Measurements from ENCODE around the gene TSPAN9.

TSPAN9 gene

DNA sequence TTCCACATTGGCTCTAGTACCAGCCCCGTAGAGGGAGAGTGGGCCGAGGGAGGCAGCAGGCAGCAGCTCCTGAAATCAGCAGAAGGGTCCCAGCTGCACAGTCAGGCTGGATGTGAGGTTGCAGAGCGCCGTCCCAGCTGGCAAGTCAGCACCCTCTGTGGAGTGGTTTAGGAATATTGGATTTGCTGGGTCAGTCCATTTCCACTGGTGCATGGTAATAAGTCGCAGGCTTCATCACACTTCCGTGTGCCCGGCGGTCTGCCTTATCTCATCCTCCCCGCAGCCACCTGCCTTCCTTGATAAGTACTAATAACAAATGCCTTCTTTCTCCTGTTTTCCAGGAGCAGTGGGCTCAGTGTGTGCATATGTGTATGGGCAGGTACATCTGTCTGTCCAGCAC is 112.9 kb downstream of the TSPAN9 start:
- H3K27ac ChIP-seq (ENCODE audit: low read depth, low read length): no peak overlapping the region
- H3K79me2 ChIP-seq (ENCODE audit: insufficient read depth, low read length): no peaks in the 10 kb centered on the region
- TF ChIP-seq EZH2phosphoT487 (conservative IDR thresholded peaks at IDR 0.05; ENCODE audit: low read length): no peak
- TF ChIP-seq, protein P1, sequence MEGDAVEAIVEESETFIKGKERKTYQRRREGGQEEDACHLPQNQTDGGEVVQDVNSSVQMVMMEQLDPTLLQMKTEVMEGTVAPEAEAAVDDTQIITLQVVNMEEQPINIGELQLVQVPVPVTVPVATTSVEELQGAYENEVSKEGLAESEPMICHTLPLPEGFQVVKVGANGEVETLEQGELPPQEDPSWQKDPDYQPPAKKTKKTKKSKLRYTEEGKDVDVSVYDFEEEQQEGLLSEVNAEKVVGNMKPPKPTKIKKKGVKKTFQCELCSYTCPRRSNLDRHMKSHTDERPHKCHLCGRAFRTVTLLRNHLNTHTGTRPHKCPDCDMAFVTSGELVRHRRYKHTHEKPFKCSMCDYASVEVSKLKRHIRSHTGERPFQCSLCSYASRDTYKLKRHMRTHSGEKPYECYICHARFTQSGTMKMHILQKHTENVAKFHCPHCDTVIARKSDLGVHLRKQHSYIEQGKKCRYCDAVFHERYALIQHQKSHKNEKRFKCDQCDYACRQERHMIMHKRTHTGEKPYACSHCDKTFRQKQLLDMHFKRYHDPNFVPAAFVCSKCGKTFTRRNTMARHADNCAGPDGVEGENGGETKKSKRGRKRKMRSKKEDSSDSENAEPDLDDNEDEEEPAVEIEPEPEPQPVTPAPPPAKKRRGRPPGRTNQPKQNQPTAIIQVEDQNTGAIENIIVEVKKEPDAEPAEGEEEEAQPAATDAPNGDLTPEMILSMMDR (IDR thresholded peaks at IDR 0.05; ENCODE audit: insufficient read depth, low read length, poor library complexity, severe bottlenecking): no peak
- no peaks in the 10 kb centered on the region for H3K27me3 ChIP-seq (ENCODE audit: low read length)
- H3K9me2 ChIP-seq (replicated peaks; ENCODE audit: insufficient read depth, low read length): no peaks in the 10 kb centered on the region
- H3K36me3 ChIP-seq (ENCODE audit: low read length): no peaks in the 10 kb centered on the region
- no peak overlapping the region for H3K4me2 ChIP-seq (ENCODE audit: low read depth, low read length, poor library complexity, severe bottlenecking)
- H3K9me3 ChIP-seq (ENCODE audit: insufficient read depth, low read length): no peaks in the 10 kb centered on the region
- H2AFZ ChIP-seq (ENCODE audit: low read depth, low read length, severe bottlenecking): no peak overlapping the region
- no peak overlapping the region for H3K9ac ChIP-seq (ENCODE audit: low read length)
- H4K20me1 ChIP-seq (ENCODE audit: low read depth, low read length): no peaks in the 10 kb centered on the region
- H3K4me3 ChIP-seq (ENCODE audit: insufficient read depth, low read length, poor library complexity, severe bottlenecking): no peak overlapping the region
- H3F3A ChIP-seq (ENCODE audit: insufficient read depth): no peaks in the 10 kb centered on the region

DNA sequence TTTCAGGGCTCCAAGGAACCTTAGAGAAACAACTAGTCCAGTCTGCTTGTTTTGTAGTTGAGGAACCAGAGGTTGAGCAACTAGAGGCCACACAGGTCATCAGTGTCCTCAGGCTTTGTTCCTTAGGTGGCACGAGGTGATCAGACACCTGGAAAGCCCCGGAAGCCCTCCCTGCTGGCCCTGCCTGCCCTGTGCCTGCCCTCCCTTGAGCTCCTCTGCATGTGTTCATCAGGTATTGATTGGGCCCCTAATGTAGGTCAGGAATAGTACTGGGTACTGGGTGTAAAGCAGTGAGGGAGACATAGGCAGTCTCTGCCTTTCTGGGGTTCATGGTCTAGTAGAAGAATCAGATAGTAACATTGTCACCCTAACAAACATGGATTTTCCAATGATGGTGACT is 114.3 kb downstream of the TSPAN9 start:
- Histone ChIP-seq H3K4me3 (ENCODE audit: insufficient read depth, low read length, poor library complexity, severe bottlenecking) (no peak overlapping the region), H3K9me3 (ENCODE audit: insufficient read depth, low read length) (no peaks in the 10 kb centered on the region), H3K4me2 (ENCODE audit: low read depth, low read length, poor library complexity, severe bottlenecking) (no peak overlapping the region), H4K20me1 (ENCODE audit: low read depth, low read length) (no peaks in the 10 kb centered on the region), H3K9me2 (replicated peaks; ENCODE audit: insufficient read depth, low read length) (no peaks in the 10 kb centered on the region), H3K27me3 (ENCODE audit: low read length) (no peaks in the 10 kb centered on the region), H3K36me3 (ENCODE audit: low read length) (no peaks in the 10 kb centered on the region), H3F3A (ENCODE audit: insufficient read depth) (no peaks in the 10 kb centered on the region), H3K27ac (ENCODE audit: low read depth, low read length) (no peak overlapping the region), H3K9ac (ENCODE audit: low read length) (no peak overlapping the region), H2AFZ (ENCODE audit: low read depth, low read length, severe bottlenecking) (no peak overlapping the region), H3K79me2 (ENCODE audit: insufficient read depth, low read length) (no peaks in the 10 kb centered on the region)
- TF ChIP-seq, protein P1 (IDR thresholded peaks at IDR 0.05; ENCODE audit: insufficient read depth, low read length, poor library complexity, severe bottlenecking): no peak
- no peak for TF ChIP-seq EZH2phosphoT487 (conservative IDR thresholded peaks at IDR 0.05; ENCODE audit: low read length)

DNA sequence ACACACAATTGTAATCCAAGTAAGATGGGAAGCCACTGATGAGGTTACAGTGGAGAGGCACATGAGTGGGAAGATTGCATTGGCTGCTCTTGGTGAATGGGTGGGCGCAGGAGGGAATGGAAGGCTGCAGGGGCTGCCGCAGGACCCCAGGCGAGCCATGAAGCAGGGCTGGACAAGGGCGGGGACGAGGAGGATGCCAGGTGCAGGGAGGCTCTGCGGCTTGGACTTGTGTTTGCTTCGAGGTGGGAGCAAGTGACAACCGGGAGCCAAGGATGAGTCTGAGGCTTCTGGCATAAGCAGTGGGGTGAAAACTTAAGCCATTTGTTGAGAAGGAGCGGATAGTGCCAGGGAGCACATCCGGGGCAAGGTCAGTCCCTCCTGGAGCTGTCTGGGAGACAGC is 115.0 kb downstream of the TSPAN9 start:
- Histone ChIP-seq H3K9ac (ENCODE audit: low read length) (no peak overlapping the region), H3K79me2 (ENCODE audit: insufficient read depth, low read length) (no peaks in the 10 kb centered on the region), H3K27ac (ENCODE audit: low read depth, low read length) (no peak overlapping the region), H3K36me3 (ENCODE audit: low read length) (no peaks in the 10 kb centered on the region), H3K4me2 (ENCODE audit: low read depth, low read length, poor library complexity, severe bottlenecking) (no peak overlapping the region), H3K27me3 (ENCODE audit: low read length) (no peaks in the 10 kb centered on the region), H4K20me1 (ENCODE audit: low read depth, low read length) (no peaks in the 10 kb centered on the region), H3K4me3 (ENCODE audit: insufficient read depth, low read length, poor library complexity, severe bottlenecking) (no peak overlapping the region), H3K9me2 (replicated peaks; ENCODE audit: insufficient read depth, low read length) (no peaks in the 10 kb centered on the region), H2AFZ (ENCODE audit: low read depth, low read length, severe bottlenecking) (no peak overlapping the region), H3F3A (ENCODE audit: insufficient read depth) (no peaks in the 10 kb centered on the region), H3K9me3 (ENCODE audit: insufficient read depth, low read length) (no peaks in the 10 kb centered on the region)
- TF ChIP-seq EZH2phosphoT487 (conservative IDR thresholded peaks at IDR 0.05; ENCODE audit: low read length): no peak
- TF ChIP-seq, protein P1 (IDR thresholded peaks at IDR 0.05; ENCODE audit: insufficient read depth, low read length, poor library complexity, severe bottlenecking): no peak

Data from SU-DHL-6 (cell line).